Inferior parietal cortex (tissue), 1 donor: ENCODE data around the gene EEF1AKMT1.

Experiments
- DNase-seq: peaks from one replicate; pipeline ENCODE4 v3.0.0-alpha.2; 2016; ENCODE audit errors: extremely low spot score

The EEF1AKMT1 gene

DNA sequence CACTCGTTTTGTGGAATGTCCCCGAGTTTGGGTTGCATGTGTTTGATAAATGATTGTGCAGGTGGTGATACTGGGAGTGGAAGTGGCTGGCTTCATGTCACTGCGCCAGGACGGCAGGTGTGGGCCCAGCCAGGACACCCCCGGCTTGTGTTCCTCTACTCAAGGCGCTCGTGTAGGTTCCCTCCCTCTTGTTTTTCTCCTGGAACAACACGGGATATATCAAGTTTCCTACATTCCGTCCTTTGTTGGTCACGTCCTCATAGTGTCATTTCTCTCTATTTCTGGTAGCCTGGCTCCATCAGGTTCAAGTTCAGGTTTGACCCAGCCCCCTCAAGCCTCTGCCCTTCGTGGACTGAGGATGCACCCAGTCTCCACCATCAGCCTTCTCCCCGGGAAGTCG is 54.0 kb downstream of the EEF1AKMT1 start:
- no peak for DNase-seq

DNA sequence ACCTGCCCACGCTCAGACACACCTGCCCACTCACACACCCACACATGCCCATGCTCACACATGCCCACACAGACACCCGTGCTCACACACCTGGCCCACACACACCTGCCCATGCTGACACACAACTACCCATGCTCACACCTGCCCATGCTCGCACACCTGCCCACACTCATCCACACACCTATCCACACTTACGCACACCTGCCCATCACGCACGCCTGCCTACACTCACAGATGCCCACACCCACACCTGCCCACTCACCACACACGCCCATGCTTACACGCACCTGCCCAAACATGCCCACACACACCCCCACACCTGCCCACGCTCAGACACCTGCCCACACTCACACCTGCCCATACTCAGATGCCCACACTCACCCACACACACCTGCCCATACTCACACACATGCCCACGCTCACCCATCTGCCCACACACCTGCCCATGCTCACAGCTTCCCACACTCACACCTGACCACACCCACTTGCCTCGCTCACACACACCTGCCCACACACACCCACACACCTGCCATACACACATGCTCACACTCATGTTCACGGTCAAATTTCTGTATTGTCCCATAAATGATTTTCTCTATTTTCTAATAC is 54.7 kb downstream of the EEF1AKMT1 start:
- DNase-seq = no peak

DNA sequence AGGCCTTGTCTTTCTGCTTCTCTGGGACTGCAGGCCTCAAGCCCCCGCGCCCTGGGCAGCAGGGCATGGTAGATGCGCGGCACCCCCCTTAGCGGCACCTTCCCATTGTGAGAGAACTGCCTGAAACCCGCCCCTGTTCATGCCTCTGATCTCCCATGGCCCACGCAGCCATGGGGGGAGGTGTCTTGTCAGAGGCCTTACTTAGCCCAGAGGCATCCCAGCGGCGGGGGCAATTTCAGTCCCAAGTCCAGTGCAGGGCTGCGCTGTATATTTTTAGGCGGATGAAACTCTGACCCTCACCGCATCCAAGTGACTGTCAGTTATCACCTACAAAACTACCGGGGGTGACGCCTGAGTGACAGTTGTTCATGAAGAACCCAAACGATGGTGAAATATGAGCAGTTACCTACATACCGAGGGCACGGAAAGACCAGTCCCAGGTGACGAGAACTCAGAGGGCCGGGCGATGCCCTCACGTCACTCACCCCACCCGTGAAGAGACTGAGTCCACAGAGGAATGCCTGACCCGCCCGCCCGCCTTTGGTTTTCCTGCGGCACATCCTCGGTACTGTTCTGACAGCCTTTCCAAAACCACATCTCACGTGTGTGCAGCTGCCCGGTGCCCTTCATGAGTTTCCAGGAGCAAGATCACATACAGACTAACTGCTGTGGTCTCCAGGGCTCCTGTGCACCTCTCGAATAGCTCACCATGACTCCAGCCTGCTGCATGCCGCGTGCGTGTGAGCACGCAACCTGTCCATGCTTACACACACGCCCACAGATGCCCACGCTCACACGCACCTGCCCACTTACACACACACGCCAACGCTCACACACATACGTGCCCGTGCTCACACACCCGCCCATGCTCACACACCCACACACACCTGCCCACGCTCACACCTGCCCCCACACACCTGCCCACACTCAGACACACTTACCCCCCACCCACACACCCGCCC is 55.9 kb downstream of the EEF1AKMT1 start:
- DNase-seq = no peak

DNA sequence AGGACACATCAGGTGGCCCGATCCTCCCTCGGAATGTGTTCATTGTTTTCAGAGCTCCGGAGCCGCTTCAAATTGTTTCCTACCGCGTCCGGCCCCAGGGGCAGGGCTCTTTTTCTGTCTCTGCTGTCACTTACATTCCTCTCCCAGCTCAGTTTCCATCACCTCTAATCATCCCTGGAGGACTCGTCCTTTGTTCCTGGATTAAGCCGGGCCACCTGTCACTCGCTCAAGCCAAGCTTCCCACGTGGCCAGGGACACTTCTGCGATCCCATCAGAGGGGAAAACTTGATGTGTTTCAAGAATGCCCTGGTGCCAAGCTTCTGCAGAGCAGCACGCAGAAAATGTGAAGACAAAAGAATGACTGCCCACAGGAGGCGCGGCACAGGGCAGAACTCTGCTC is 56.8 kb downstream of the EEF1AKMT1 start:
- DNase-seq = no peak

DNA sequence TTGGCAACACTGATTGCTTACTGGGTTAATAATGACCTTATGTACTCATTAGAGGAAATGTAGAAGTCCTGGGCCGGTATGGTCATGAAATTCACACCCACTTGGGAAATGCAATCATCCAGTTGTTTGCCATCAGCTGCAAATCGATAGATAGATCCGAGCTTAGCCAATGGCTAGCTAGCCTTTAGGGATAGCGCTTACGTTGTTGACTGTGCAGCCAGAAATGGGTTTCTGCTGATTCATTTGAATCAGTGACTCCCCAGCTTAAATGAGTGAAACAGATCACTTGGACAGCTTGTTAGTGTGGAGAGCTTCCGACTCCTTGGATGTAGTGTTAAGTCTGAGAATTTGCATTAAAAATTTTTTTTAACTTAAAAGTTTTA is 58.4 kb downstream of the EEF1AKMT1 start:
- no peak for DNase-seq

DNA sequence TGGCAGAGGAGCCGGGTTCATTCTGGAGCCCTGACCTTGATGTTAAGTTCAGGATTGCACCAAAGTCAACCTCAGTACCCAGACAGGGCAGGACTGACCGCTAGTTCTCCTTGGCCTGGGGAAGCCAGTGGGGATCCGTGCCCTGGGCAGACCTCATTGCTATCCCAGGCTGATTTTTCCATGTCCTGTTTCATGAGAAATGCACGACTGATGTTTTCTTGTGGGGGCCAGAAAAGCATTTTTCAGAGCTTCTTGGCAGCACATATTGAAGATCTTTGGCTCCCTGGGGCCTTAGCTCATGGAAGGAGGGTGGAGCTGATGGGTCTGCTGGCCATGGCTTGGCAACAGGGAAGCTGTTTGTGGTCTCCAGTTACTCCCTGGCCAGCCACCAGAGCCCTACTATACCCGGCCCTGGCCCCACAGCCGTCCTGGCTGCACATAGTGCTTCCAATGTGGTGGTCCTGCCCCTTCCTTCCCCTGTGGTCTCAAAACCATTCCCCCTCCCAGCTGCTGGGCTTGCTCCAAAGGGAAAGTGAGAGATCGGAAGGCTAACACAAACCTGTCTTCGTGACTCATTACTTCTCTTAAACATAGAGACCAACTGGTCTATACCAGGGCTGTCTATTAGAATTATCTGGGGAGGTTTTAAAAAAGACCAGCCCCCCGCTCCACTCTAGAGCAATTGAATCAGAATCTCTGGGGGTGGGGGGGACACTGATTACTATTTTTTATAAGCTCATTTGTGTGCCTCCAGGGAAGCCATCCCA is 59.0 kb downstream of the EEF1AKMT1 start:
- no peak for DNase-seq

DNA sequence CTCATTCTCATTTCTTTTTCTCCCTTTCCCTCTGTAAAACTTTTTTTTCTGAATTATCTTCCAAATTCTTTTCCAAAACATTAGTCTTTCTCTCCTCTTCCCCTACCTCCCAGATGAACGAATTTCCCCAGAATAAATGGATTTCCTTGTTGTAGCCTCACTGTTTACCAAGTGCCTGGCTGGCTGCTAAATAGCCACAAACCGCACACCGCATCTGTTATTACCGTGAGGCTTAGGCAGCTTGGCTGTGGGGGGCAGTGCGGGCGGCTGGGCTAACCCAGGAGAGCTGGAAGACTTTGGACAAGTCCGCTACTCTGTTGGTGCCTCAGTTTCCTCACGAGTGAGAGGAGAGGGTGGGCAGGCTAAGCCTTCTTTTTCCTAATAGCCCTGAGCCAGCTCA is 59.6 kb downstream of the EEF1AKMT1 start:
- no peak for DNase-seq

DNA sequence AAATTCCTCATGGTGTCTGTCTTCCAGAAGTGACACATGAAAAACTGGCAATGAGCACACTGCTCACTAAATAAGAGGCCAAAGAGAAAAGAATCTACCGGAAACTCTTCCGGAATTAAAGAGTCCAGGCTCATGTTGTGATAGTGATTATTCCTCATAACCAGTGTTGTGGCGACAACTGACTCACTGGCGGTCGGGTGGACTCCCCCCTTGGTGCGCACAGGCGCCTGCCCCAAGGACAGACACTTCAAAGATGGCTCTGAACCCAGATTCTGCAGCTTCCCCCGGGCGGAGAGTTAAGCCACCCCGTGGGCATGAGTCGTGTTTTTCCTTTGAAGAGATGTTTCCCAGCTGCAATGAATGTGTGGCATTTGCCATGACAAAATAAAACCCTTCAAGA is 60.0 kb downstream of the EEF1AKMT1 start:
- DNase-seq = peak; percentile 40

DNA sequence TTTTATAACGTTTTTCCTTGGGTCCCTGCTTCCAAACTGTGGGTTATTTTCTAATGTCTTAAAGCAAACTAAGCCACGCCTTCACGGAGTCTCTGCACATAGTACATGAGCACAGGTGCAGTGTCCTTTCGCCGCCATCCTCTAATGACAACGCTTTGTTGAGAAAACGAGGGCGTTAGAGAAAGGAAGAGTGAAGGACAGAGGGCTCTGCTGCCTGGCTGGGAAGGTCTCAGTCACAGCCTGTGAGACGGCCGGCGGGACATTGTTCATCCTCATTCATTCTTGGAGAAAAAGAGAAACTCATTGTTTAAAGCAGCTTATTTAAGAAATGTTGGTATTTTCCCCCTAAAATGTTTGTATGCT is 60.8 kb downstream of the EEF1AKMT1 start:
- DNase-seq = no peak

DNA sequence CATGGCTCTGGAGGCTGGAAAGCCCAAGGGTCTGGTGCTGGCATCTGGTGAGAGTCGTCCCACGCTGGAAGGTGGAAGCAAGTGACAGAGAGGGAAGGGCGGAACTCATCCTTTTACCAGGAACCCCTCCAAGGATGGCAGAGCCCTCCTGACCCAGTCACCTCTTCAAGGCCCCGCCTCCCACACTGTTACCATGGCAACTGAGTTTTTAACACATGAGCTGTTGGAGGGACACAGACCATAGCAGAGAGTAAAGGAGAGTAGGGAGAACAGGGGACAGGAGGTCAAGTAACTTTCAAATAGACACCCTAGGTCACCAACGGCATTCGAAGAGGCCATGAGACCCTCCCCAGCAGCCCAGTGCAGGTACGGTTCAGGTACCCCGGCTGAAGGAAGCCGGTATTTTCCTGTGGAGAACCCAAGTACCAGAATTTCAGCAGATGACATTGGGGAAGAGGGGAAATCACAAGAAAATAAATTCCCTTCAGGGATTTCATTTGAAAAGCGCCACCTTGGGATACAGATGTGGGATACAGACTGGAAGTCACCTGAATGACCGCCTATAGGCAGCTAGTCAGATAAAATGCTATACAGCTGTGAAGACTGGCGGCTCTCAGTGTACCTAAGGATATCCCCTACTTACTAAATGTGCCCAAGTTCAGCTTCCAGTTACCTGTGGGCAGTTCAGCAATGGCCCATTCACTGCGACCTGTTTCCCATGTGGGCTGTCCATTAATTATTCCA is 62.3 kb downstream of the EEF1AKMT1 start:
- no peak for DNase-seq

DNA sequence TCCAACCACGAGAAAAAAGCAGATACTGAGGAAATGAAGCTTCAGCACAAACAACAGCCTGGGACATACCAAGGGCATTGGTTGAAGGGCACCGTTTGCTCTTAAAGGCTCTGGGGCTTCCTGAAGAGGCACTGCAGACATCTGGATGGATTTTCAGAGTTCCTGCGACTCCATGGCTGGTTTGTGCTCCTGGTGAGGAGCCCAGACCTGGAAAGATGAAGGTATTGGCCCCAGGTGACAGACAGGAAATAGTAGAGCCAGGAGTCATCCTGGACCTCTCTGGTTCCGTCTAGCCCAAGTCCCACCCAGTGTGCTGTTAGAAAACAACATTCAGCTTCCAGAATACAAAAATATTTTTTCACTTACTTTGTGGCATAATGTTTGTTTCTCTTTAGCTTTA is 64.0 kb downstream of the EEF1AKMT1 start:
- DNase-seq = no peak

DNA sequence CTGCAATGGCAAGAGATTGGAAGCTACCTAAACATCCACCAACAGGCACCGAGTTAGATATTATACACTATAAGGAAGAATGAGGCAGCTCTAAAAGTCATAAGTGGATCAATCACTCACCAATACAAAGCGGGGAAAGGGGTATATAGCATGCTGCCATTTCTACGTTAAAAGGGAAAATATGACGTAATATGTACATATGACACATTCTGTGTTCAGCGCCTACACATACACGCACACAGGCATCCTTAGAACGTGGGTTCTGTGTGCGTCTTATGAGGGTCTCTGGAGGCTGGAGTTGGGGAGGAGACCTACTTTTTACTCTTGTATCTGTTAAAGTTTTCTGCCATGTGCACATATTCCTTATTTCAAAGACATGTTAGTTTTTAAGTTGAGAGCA is 64.4 kb downstream of the EEF1AKMT1 start:
- DNase-seq = no peak

DNA sequence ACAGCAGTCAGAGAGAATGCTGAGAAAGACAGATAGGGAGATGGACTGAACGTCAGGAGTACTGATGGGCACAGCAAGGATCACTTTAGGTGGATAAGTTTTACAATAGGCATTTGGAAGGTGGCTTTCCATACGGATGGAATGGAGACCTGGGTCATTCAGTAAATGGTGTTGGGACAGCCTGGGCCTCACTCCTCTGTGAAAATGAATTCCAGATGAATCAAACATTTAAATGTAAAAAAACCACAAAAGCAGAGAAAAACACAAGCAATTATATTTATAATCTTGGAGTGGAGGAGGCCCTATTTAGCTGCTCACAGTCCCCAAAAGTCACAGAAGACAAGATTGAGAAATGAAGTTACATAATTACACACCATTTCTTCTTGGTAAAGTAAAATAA is 65.5 kb downstream of the EEF1AKMT1 start:
- no peak for DNase-seq

DNA sequence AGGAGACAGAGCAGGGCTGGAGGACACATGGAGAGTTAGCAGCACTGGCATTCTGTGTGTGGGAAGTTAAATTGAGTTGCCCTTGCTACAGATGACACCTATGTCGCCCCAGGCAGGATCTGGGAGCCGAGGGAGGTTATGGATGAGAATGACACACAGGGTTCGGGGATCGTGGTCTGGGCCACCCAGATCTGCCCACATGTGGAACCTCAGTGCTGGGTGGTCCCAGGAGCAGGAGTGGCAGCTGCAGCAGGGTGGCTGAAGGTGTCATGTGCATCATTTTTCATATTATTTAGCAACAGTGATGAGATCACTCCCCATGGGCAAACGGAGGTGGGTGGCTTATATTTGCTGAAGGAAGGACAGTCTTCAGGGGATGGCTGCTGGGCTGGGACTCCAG is 67.1 kb downstream of the EEF1AKMT1 start:
- DNase-seq = no peak

DNA sequence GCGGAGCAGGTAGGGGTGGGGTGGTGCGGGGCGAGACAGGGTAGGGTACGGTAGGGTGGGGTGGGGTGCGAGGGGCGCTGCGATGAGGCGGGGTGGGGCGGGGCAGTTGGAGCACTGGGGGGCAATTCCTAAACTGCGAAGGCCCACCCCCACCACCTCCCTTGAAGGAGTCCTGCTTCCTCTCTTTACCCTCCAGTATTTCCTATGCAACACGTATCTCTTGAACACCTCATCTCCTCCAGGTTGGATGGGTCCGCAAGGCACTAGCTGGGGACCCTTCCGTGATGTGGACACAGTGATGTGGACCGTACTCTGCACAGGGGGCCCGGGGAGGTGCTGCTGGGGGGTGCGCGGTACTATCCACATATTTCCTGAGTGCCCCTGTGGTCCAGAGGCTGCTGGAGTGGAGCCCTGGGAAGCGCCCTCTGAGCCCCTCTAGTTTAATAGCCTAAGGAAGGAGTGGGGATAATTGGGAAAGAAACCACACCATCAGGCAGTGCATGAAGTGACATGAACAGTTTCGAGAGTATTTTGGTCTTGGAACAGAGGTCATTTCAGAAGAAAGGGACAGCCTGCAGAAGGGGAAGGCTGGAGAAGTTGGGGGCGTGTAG is 69.2 kb downstream of the EEF1AKMT1 start:
- no peak for DNase-seq

DNA sequence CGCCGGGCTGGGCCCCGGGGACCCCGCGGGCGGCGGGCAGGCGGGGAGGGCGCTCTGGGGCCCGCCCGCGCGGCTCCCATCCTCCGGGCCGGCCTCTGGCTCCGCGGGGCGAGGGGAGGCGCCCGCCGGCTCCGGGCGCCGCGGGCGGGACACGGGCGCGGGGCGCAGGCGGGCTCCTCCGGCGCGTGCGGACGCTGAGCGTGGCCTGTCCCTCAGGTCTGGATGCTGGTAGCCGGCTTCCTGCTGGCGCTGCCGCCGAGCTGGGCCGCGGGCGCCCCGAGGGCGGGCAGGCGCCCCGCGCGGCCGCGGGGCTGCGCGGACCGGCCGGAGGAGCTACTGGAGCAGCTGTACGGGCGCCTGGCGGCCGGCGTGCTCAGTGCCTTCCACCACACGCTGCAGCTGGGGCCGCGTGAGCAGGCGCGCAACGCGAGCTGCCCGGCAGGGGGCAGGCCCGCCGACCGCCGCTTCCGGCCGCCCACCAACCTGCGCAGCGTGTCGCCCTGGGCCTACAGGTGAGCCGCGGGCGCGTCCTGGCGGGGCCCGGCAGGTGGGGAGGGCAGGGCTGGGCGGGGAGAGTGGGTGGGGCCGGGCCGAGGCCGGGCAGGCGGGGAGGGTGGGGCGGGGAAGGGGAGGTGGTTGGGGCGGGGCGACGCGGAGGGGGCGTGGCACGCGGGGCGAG is 69.8 kb downstream of the EEF1AKMT1 start:
- peak; percentile 42 for DNase-seq

DNA sequence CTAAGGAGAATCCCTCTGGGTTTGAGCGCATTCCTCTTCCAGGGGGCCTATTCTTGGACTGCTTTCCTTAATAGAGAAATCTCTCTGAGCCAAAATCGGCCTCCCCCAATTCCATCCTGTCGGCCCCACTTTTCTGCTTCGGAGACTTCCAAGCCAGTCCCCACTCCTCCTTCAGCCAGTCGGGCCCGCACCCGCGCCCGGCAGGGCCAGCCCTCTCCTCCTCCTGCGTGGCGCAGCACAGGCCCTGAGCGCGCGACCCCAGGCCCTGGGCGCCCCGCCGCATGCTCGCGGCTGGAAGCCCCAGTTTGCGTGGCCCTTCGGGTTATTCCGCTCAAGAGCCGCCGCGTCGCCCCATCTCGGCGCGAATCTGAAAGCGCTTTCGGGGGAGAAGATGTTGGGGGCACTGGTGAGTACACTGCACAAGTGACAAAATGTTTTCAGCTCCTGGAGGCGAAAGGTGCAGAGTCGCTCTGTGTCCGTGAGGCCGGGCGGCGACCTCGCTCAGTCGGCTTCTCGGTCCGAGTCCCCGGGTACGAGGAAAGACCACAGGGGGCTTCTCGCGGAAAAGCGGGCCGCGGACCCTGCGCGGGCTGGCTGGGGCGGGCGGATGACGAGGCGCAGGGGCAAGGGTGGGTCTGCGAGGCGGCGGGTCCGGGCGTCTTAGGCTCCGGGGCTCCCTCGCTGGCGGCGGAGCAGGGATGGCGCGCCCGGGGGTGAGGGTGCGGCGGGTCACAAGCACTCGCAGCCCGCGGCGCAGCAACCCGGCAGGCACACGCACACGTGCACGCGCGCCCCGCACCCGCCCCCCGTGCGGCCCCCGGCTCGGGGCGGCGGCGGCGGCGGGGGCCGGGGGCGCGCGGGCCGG is 70.6 kb downstream of the EEF1AKMT1 start, which contains the start of gene IL17D:
IL17D (plus strand) TSS at position 785 of the 865 bp plus-strand sequence. CDS start 303 bp downstream, outside the sequence.
- peak; percentile 29 for DNase-seq

DNA sequence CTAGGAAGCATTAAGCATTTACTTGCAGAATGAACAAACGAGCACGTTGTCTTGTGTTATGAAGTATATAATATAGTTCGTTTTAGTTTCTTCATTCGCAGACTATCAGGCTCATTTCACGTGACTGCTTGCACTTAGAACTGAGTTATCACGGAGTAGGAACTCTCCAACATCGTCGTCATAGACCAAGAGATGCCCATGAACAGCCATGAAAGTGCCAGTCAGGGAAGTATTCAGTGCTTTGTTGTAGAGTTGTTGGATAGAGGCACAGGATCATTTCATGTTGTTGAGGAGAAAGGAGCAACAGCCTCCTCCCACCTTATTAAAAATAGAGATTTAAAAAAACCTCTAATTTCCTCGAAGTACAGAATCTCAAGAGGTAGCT is 71.2 kb downstream of the EEF1AKMT1 start:
- DNase-seq = no peak

DNA sequence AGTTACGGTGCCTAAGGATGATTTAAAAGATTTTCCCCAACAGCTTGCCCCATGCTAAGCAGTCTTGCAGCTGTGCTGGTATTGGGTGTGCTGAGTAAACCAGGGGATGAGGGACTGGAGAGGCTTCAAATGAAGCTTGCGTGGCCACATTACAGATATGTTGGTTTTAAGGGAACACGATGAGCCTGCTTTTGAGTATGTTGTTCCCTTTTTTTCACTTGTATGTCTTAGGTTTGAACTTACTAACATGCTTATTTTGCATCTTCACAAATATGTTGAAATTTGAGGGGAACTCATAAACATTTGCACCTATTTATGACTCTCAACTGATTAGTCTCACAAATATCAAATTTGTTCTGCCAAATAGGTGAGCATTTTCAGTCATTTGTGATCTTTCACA is 72.3 kb downstream of the EEF1AKMT1 start:
- DNase-seq = no peak

DNA sequence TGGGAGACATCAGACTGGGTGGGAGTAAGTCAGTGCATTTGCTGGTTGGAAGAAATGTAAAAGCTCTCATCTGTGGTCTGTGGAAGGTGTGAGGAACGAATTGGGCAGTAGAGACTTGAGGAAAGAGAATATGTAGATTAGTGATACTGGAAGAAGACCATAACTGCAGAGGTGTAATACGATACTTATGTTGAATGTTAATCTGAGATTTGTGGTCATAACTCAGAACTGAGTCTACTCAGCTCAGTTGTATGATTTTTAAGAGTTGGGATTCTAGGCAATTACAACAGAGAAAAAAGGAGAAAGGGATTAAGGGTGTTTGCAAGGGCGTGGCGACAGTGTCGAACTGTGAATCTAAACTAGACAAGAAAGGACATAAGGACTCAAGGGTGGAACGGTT is 73.5 kb downstream of the EEF1AKMT1 start:
- DNase-seq = no peak
